CD1c-positive myeloid dendritic cell (primary cell): ENCODE data around the gene ATF5.

Experiments
- DNase-seq: peaks from one replicate; pipeline ENCODE4 v3.0.0-alpha.2; 2016; ENCODE audit errors: extremely low spot score

Gene ATF5, protein sequence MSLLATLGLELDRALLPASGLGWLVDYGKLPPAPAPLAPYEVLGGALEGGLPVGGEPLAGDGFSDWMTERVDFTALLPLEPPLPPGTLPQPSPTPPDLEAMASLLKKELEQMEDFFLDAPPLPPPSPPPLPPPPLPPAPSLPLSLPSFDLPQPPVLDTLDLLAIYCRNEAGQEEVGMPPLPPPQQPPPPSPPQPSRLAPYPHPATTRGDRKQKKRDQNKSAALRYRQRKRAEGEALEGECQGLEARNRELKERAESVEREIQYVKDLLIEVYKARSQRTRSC

DNA sequence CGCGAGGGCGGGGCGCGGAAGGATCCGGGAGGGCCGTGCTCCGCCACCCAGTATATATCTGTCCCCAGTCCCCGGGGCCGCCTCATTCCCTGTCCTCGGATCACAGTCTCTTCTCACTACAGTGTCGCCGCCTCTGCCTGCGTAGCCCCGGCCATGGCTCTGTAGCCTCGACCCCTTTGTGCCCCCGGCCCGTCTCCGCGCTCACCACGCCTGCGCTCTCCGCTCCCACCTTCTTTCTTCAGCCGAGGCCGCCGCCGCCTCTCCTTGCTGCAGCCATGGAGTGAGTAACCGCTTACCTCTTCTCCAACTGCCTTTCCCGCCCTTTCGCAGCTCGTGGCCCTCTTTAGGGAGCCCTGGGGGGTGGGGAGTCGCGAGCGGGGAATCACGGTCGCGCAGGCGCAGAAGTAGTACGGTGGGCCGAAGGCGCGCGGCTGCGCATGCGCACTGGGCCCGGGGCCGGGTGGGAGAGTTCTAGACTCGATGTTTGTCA, at the start of gene ATF5, which contains the start of gene NUP62:
ATF5 (plus strand) TSS at position 85 of the 490 bp plus-strand sequence. CDS start 1,646 bp downstream, outside the sequence.
NUP62 (minus strand) TSS at position 384 of the 490 bp plus-strand sequence. CDS start 19,697 bp downstream, outside the sequence.
- peak; percentile 93 for DNase-seq

DNA sequence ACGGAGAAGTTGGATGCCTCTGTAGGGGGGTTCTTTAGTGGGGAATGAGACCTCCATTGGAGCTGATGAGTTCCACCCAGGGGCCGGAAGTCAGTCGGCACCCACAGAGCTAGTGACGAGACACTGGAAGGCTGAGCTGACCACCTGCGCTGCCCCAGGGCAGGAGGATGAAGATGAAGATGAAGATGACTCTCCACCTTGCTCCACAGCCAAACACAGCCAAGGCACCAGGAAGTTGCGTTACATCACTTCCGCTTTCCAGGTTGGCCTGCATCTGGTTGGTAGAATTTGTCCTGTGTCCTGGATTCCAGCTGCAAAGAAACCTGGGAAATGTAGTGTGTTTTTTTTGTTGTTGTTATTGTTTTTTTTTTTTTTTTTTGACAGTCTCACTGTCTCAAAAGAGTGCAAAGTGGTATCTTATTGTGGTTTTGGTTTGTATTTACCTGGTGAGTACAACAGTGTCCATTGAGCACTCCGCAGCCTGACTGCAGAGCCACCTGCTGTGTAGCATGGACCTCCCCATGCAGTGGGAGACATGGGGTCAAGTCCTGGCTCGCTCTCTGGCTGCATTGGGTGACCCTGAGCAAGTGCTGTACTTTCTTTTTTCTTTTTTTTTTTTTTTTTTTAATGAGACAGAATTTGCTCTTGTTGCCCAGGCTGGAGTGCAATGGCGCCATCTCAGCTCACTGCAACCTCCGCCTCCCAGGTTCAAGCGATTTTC, 49.6 kb upstream of the ATF5 start:
- DNase-seq: peak; percentile 43

DNA sequence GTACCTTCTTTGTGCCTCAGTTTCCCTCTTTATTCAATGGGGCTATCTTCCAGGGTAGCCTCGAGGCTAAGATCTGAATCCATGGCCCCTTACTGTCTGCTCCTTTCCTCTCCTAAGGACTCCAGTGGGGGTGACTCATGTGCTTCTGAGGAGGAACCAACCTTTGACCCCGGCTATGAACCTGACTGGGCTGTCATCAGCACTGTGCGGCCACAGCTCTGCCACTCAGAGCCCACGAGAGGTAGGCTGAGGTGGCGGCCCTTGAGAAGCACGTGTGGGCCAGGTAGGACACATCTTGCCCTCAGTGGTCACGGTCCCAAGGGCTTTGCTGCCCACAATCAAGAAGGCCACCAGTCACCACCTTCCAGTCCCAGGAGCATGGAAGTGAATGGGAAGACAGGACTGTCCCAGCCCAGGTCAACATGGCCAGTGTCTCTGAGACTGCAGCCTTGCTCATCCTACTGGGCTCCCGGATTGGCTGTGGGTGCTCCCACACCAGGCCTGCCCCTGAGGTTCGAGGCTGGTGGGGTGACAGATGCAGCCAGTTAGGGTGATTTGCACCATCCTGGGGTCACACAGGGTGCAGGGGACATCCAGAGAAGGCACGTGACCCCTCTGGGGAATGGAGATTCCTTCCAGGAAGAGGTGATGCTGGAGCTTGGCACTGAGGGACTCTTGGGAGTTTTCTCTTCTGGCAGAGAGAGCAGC, 48.7 kb upstream of the ATF5 start:
- DNase-seq: no peak

DNA sequence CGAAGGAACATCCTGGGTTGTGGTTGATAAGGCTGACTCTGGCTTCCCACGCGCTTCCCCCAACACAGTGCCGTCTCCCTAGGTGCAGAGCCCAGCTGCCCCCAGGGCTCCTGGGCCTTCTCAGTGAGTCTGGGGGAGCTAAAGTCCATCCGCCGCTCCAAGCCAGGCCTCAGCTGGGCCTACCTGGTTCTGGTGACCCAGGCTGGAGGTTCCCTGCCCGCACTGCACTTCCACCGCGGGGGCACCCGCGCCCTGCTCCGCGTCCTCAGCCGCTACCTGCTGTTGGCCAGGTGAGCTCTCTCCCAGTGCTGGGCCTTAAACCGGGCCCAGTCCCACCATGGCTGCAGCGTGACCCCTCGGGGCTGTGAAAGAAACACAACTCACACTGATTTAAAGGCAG, 47.8 kb upstream of the ATF5 start:
- no peak for DNase-seq

DNA sequence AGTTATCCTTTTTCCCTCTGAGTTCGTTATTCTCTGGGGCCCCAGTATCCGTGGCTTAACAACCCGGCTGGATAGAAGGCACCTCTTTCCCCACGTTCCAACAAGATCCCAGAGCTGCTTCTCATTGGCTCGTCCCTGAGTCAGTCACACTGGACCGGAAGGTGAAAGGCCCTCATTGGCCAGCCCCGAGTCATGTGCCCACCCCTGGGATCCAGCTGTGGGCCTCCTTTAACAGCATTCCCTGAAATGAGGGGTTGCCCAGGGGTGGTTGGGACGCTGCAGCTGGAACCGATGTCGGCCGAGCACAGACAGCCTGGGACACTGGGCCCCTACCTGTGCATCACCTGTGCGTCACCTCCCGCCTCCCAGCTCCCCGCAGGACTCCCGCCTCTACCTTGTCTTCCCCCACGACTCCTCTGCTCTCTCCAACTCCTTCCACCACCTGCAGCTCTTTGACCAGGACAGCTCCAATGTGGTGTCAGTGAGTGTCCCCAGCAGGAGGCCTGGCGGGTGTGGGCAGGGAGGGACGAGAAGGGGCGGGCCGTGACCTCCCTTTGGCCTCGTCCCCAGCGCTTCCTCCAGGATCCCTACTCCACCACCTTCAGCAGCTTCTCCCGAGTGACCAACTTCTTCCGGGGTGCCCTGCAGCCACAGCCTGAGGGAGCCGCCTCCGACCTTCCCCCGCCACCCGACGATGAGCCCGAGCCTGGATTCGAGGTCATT, 47.2 kb upstream of the ATF5 start:
- no peak for DNase-seq

DNA sequence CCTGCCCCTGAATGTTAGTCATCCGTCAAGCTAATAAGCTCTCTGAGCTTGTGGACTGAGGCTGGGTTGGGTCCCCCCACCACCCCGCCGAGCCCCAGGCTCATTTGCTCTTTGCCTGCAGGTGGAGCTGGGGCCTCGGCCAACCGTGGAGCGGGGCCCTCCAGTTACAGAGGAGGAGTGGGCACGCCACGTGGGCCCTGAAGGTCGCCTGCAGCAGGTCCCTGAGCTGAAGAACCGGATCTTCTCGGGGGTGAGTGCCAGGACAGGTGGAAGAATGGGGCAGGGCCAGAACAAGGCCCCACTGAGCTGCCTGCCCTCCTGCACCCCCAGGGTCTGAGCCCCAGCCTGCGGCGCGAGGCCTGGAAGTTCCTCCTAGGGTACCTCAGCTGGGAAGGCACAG, 46.4 kb upstream of the ATF5 start:
- no peak for DNase-seq

DNA sequence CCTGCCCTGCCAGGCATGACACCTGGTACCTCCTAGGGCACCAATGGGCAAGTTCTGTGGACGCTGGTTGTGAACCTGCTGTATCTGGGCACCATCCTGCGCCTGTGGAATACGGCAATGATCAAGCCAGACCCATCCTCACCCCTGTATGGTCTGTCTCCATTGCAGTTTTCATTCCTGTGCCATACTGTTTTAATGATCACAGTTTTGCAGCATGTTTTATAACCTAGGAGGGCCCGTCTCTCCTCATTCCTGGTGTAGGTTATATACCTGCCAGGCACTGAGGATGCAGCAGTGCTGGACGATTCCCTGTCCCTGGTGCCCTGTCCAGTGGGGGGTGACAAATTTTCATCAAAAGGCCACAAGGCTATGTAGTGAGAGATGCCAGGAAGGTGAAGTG, 45.9 kb upstream of the ATF5 start:
- no peak for DNase-seq

DNA sequence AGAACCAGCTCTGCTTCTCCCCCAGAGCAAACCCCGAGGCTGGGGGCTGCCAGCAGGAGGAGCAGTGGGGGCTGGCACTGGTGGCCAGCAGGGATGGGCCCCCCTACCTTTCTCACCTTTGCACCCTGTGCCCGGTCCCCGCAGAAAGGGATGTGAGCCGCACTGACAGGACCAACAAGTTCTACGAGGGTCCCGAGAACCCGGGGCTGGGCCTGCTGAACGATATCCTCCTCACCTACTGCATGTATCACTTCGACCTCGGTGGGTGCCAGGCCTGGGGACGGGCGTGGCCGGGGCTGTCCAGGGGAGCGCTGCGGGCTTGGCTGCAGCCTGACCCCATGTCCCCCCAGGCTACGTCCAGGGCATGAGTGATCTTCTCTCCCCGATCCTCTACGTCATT, 44.9 kb upstream of the ATF5 start:
- no peak for DNase-seq

DNA sequence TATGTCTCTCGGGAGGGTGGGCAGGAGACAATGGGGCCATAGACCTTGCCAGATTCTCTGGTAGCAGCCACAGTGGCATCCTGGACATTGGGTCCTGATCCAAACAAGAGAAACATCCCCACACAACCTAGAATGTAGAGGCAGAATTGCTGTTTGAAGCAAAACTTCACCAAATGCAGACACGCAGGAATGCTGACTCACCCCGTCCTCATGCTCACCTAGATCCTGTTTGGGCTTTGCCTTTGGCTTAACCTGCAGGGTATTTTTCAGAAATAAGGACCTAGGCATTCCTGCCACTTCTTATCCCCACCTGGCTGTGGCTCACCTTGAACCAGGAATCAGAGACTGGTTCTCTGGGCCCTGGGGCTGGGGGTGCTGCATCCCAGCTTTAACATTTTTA, 44.2 kb upstream of the ATF5 start:
- DNase-seq: no peak

DNA sequence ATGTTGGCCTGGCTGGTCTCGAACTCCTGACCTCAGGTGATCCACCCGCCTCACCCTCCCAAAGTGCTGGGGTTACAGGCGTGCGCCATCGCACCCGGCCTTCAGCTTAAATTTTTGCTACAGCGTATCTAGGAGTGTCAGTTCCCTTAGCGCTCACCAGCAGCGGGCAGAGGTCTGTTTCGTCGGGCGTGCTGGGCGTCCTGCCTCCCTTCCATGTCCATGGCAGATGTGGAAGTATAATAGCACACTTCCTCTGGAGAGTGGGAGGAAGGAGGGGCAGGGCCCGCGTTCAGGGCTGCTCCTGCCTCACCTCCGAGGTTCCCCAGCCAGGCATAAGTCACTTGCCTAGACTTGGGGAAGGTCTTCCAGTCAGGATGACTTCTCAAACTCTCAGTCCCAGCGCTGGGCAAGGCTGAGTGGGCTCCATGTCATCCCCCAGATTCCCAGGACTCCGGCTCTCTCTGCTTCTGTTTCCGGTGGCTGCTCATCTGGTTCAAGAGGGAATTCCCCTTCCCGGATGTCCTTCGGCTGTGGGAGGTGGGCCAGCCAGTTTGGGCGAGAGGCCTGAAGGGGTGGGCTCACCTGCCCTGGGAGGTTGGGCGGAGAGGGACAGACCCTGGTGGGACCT, 41.9 kb upstream of the ATF5 start:
- DNase-seq: peak; percentile 55

DNA sequence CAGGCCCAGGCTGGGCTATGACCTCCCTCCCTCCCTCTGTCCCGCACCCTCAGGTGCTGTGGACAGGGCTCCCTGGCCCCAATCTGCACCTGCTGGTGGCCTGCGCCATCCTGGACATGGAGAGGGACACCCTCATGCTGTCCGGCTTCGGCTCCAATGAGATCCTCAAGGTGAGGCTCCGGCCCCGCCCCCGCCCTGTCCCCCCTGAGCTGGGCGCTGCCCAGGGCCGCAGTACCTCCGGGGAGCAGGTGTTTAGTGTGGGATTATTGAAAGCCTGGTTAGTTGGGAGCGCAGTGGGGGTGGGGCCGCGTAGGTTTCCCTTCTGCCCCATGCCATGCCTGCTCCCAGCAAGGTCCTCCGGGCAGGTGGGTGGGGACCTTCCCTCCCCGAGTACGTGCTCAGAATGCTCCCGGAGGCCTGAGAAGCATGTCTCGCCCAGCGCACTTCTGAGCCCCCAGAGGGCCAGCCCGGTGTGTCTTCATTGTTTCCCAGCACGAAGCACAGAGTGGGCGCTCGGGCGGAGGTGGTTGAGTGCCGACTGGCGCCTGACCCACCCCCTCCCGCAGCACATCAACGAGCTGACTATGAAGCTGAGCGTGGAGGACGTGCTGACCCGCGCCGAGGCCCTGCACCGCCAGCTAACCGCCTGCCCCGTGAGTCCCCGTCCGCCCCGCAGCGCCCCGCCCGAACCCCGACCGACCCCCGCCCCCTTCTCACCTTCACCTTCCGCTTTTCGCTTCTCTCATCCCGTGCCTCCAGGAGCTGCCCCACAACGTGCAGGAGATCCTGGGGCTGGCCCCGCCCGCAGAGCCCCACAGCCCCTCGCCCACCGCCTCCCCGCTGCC, 41.1 kb upstream of the ATF5 start:
- no peak for DNase-seq

DNA sequence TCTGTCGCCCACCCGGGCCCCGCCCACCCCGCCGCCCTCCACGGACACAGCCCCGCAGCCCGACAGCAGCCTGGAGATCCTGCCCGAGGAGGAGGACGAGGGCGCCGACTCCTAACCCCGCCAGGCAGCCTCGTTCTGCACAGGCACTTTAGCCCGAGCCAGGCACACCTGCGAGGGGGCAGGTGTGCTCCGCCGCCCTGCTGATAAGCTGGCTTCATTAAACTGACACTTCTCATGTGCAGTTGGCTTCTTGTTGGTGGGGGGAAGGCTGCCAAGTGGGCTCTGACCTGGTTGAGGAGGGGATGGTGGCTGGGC, 40.5 kb upstream of the ATF5 start:
- no peak for DNase-seq

DNA sequence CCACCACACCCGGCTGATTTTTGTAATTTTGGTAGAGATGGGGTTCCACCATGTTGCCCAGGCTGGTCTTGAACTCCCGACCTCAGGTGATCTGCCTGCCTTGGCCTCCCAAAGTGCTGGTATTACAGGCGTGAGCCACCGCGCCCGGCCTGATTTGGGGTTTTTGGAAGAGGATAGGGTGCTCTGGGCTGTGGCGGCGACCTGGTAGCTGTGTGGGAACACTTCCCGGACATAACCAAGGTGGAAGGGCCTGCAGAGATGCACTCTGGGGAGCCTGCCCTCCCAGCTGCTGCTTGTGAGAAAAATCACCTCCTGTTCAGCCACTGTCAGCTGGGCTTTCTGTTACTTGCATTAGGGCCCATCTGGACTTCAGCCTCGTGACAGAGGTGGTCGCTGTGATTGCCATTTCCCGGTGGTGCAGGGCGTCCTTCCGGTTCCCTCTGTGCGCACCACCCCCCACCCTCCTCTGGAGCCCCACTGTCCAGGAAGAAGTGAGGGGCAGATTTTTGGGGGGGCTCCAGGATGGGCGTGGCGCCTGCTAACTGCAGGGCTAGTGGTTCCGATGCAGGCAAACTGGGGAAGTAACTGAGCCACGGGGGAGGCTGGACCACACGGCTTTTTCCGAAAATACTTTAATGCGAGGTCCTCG, 39.8 kb upstream of the ATF5 start:
- DNase-seq: no peak

DNA sequence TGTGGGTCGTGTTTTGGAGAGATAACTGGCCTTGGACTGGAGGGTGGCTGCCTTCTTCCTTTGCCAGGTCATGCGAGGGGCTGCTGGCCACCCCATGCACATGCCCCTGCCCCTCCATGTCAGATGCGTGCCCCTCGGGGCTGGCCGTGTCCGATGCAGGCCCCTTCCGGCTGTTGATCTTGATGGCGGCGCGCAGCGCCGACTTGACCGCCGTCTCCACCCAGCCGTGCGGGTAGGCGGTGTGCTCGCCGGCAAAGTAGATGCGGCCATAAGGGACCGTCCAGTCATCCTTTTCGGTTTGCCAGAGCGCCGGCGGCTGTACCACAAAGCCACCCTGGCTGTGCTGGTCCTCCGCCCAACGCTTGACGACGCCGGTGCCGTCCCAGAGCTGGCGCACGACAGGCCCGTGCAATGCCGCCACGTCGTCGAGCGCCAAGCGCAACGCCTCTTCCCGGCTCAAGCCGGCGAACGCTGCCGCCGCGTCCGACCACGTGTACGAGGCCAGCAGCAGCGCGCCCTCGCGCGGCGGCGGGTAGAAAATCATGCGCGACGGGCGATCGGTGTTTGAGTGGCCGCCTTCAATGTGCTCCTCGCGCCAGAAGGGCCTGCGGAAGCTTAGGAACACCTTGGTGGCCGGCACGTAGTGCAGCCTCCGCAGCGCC, 39.2 kb upstream of the ATF5 start:
- peak; percentile 90 for DNase-seq

DNA sequence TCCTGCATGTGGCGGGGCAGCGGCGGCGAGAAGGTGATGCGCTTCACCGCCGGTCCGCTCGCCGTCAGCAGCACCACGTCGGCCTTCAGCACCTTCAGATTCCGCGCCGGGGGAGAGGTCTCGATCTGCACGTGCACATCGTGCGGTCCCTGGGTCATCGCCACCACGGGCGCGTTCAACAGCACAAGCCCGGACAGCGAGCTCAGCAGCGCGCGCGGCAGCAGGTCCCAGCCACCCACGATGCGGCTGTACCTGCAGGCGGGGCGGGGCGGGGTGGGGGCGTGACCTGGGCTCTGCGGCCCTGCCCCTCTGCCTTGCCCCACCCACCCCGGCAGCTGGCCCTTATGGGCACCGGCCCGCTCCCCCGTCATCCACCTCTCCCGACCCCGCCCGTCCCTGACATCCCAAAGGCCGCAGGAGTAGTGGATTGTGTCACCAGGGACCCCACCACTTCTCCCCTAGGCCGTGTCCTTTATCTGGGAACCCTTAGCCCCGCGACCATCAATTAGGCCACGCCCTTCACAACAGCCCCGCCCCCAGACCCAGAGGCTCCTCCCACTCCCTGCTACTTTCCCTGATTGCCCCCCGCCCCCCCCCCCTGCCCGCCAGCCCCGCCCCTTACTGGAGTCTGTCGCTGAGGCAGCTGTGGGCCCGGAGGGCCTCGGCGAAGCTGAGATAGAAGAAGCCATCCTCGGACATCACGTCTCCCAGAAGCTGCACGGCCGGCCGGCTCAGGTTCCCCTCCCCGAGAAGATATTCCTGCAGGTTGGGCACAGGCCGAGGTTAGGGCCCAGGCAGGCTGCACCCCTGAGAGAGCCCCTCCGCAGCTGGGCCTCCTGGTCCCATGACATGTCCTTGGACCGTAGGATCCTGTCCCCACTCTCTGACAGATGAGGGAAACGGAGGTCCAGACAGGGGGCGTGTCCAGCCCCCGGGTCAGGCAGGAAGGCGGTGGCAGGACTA, 38.4 kb upstream of the ATF5 start:
- peak; percentile 33 for DNase-seq

DNA sequence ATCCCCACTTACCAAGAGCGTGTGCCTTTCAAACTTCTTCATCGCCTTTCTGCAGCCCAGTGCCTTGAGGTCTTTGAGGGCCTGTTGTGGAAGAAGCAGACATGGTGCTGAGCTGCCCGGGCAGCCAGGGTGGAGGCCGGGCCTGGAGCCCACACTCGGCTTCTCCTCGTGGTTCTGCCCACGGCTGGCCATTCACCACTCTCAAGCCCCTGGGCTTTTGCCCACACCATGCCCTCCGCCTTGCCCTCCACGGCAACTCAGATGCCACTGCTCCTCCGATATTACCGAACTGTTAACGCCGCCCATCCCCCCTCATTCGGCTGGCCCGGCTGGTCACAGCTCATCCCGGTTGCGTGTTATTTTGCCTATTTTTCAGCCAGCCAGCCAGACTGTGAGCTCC, 37.6 kb upstream of the ATF5 start:
- no peak for DNase-seq

DNA sequence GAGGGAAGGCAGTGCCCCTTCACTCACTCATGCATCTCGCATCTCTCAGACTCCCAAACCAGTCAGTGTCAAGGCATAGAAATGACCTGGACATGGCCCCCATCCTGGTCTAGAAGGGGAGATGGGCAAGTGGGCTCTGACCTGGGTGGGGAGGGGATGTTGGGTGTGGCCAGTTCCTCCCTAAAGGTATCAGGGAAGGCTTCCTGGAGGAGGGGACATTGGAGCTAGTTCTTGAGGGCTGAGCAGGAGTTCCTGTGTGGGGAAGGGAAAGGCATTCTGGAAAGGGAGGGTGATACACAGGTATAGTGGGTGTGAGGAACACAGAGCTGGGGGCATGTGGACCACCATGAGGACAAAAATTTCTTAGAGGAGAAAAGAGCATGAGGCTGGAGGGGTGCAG, 36.3 kb upstream of the ATF5 start:
- no peak for DNase-seq

DNA sequence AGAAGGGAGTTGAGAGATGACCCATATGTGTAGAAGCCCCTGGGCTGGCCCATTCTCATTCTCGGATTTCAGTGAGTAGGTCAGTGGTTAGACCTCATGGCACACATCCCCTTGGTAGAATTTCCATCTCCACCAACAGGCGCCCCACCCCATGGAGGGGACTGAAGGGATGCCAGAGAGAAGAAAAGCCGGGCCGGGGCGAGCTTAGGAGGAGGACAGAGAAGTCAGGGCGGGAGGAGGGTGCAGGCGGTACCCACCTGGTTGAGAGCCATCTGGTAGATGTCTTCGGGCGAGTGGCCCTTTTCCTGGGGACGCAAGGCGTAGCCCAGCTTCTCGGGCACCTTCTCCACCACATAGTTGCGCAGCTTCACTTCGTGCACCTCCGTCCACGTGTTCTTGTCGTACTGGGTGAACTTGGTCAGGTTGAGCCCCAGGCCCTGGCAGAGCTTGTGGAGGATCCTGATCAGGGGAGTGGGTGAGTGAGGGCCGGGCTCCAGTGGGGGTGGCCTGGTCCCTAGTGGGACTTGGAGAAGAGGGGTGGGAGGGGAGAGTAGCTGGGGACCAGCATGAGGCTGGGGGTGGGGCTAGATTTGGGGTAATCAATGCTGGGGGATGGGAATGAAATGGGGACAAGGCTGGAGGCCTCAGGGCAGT, 34.9 kb upstream of the ATF5 start:
- DNase-seq: no peak
